Measurements from ENCODE around the gene EXOC2.

The EXOC2 gene

GRCh38 chr6:511488-512137 lies 181.3 kb downstream of the EXOC2 start:
- no peak overlapping the region for H3K4me3 ChIP-seq (ENCODE audit: low read length)
- no peak overlapping the region for H3K27ac ChIP-seq (ENCODE audit: low read length)
- H3K9ac ChIP-seq (ENCODE audit: low read depth, low read length): no peak overlapping the region
- H3K27me3 ChIP-seq (ENCODE audit: insufficient read depth, low read length): no peaks in the 10 kb centered on the region
- H3K9me3 ChIP-seq (ENCODE audit: insufficient read depth, low read depth, low read length): no peaks in the 10 kb centered on the region
- no peaks in the 10 kb centered on the region for H3K36me3 ChIP-seq (ENCODE audit: insufficient read depth, low read depth, low read length)
- peaks cover 11% of the 10 kb centered on the region; the same call in 1 of the 2 replicates for H3K4me1 ChIP-seq (ENCODE audit: insufficient read depth, low read length)

- no peak overlapping the region for H3K27ac ChIP-seq (ENCODE audit: low read length)
- peaks cover 5% of the 10 kb centered on the region; the same call in 1 of the 2 replicates for H3K36me3 ChIP-seq (ENCODE audit: insufficient read depth, low read depth, low read length)
- H3K4me1 ChIP-seq (ENCODE audit: insufficient read depth, low read length): peaks cover 8% of the 10 kb centered on the region; the same call in 1 of the 2 replicates
- H3K27me3 ChIP-seq (ENCODE audit: insufficient read depth, low read length): no peaks in the 10 kb centered on the region
- no peak overlapping the region for H3K9ac ChIP-seq (ENCODE audit: low read depth, low read length)
- no peaks in the 10 kb centered on the region for H3K9me3 ChIP-seq (ENCODE audit: insufficient read depth, low read depth, low read length)
- no peak overlapping the region for H3K4me3 ChIP-seq (ENCODE audit: low read length)
These were observed 183.3 kb downstream of the EXOC2 start for GRCh38 chr6:509676-510075.

GRCh38 chr6:508614-509013 lies 184.3 kb downstream of the EXOC2 start:
- peaks cover 7% of the 10 kb centered on the region; the same call in 1 of the 2 replicates for H3K4me1 ChIP-seq (ENCODE audit: insufficient read depth, low read length)
- H3K27ac ChIP-seq (ENCODE audit: low read length): no peak overlapping the region
- H3K9me3 ChIP-seq (ENCODE audit: insufficient read depth, low read depth, low read length): no peaks in the 10 kb centered on the region
- peaks cover 5% of the 10 kb centered on the region; the same call in 1 of the 2 replicates for H3K36me3 ChIP-seq (ENCODE audit: insufficient read depth, low read depth, low read length)
- no peaks in the 10 kb centered on the region for H3K27me3 ChIP-seq (ENCODE audit: insufficient read depth, low read length)
- H3K9ac ChIP-seq (ENCODE audit: low read depth, low read length): no peak overlapping the region
- H3K4me3 ChIP-seq (ENCODE audit: low read length): no peak overlapping the region

- Histone ChIP-seq H3K9me3 (ENCODE audit: insufficient read depth, low read depth, low read length) (no peaks in the 10 kb centered on the region), H3K36me3 (ENCODE audit: insufficient read depth, low read depth, low read length) (peaks cover 5% of the 10 kb centered on the region; the same call in 1 of the 2 replicates), H3K4me3 (ENCODE audit: low read length) (no peak overlapping the region), H3K27me3 (ENCODE audit: insufficient read depth, low read length) (no peaks in the 10 kb centered on the region), H3K4me1 (ENCODE audit: insufficient read depth, low read length) (peaks cover 7% of the 10 kb centered on the region; the same call in 1 of the 2 replicates), H3K9ac (ENCODE audit: low read depth, low read length) (no peak overlapping the region), H3K27ac (ENCODE audit: low read length) (no peak overlapping the region)
These were observed 184.9 kb downstream of the EXOC2 start for GRCh38 chr6:508006-508405.

DNA sequence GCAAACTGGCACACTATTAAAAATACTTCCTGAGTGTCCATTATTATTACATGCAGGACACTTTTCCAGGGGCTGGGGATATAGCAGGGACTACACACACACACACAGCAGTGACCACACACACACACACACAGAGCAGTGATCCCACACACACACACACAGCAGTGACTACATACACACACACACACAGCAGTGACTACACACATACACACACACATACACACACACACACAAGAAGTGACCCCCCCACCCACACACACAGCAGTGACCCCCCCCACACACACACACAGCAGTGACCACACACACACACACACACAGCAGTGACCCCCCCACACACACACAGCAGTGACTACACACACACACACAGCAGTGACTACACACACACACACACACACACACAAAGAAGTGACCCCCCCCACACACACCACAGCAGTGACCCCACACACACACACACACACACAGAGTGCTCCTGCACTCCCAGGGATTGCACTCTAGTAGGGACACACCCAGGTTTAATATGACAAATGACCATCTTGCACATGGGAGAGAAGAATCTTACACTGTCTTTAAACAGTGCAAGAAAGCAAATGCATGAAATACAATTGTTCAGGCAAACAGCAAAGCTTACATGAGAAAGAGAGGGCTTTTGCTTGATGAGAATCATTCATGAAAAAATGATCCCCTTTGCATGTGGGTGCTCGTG lies 185.9 kb downstream of the EXOC2 start:
- H3K27ac ChIP-seq (ENCODE audit: low read length): no peak overlapping the region
- no peak overlapping the region for H3K9ac ChIP-seq (ENCODE audit: low read depth, low read length)
- H3K27me3 ChIP-seq (ENCODE audit: insufficient read depth, low read length): no peaks in the 10 kb centered on the region
- H3K9me3 ChIP-seq (ENCODE audit: insufficient read depth, low read depth, low read length): no peaks in the 10 kb centered on the region
- H3K4me1 ChIP-seq (ENCODE audit: insufficient read depth, low read length): peaks cover 7% of the 10 kb centered on the region; the same call in 1 of the 2 replicates
- H3K36me3 ChIP-seq (ENCODE audit: insufficient read depth, low read depth, low read length): peaks cover 5% of the 10 kb centered on the region; the same call in 1 of the 2 replicates
- H3K4me3 ChIP-seq (ENCODE audit: low read length): no peak overlapping the region

DNA sequence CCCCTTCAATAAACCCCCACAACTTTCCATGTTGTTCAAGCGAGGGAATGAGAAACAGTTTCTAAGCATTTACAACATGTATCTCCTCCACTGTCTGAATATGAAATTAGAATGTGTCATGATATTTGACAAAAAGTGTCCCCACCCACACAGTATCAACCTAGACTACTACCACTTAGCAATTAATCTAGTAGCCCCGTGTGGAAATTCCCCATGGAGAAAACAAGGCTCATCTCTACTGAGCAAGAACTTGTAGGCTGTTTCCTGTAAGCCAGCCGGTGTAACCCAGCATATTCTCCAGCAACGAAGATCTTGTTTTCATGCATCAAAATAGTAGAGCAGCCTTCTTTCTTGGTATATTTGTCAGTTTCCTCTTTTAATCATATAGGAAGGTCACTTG lies 186.4 kb downstream of the EXOC2 start:
- H3K36me3 ChIP-seq (ENCODE audit: insufficient read depth, low read depth, low read length): peaks cover 5% of the 10 kb centered on the region; the same call in 1 of the 2 replicates
- no peak overlapping the region for H3K4me3 ChIP-seq (ENCODE audit: low read length)
- H3K9ac ChIP-seq (ENCODE audit: low read depth, low read length): no peak overlapping the region
- no peaks in the 10 kb centered on the region for H3K9me3 ChIP-seq (ENCODE audit: insufficient read depth, low read depth, low read length)
- peaks cover 7% of the 10 kb centered on the region; the same call in 1 of the 2 replicates for H3K4me1 ChIP-seq (ENCODE audit: insufficient read depth, low read length)
- no peak overlapping the region for H3K27ac ChIP-seq (ENCODE audit: low read length)
- no peaks in the 10 kb centered on the region for H3K27me3 ChIP-seq (ENCODE audit: insufficient read depth, low read length)

GRCh38 chr6:505374-505773 lies 187.6 kb downstream of the EXOC2 start:
- Histone ChIP-seq H3K4me1 (ENCODE audit: insufficient read depth, low read length) (peaks cover 7% of the 10 kb centered on the region; the same call in 1 of the 2 replicates), H3K27ac (ENCODE audit: low read length) (no peak overlapping the region), H3K9me3 (ENCODE audit: insufficient read depth, low read depth, low read length) (no peaks in the 10 kb centered on the region), H3K9ac (ENCODE audit: low read depth, low read length) (no peak overlapping the region), H3K36me3 (ENCODE audit: insufficient read depth, low read depth, low read length) (peaks cover 5% of the 10 kb centered on the region; the same call in 1 of the 2 replicates), H3K4me3 (ENCODE audit: low read length) (no peak overlapping the region), H3K27me3 (ENCODE audit: insufficient read depth, low read length) (no peaks in the 10 kb centered on the region)

- no peak overlapping the region for H3K9ac ChIP-seq (ENCODE audit: low read depth, low read length)
- H3K9me3 ChIP-seq (ENCODE audit: insufficient read depth, low read depth, low read length): no peaks in the 10 kb centered on the region
- no peak overlapping the region for H3K4me3 ChIP-seq (ENCODE audit: low read length)
- H3K4me1 ChIP-seq (ENCODE audit: insufficient read depth, low read length): peaks cover 7% of the 10 kb centered on the region; the same call in 1 of the 2 replicates
- no peaks in the 10 kb centered on the region for H3K27me3 ChIP-seq (ENCODE audit: insufficient read depth, low read length)
- H3K36me3 ChIP-seq (ENCODE audit: insufficient read depth, low read depth, low read length): peaks cover 5% of the 10 kb centered on the region; the same call in 1 of the 2 replicates
- H3K27ac ChIP-seq (ENCODE audit: low read length): no peak overlapping the region
These were observed 188.4 kb downstream of the EXOC2 start for GRCh38 chr6:504446-504980.

DNA sequence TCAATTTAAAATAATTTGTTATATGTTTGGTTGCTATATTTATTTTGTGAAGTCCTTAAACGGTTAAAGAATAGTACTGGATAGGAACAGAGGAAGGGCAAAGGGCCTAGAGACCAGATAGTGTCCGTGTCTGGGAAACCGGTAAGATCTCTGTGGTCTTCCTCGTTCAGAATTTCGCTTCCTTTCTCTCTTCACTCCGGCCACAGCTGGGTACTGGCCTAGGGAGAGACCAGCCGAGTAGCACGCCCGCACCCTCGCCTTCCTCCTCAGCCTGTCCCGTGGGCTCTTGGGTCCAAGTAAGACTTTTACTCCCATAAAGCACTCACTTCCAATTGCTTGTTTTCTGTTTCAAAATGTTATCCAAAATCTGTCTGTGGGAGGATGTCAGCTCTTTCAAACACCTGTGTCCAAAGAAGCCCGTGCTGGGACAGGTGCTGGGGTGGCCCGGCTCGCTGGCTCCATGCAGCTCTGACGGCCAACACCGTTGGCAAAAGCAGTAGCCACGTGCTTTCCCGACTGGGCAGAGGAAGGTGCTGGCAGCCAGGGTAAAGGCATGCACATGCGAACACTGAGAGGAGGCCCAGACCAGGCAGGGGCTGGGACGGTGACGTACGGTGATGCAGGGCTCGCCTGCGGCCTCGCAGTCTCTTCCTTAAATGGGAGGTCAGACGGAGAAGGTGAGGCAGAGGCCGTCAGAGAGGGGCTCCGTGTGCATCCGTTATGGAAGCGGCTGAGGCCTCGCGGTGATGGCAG lies 189.2 kb downstream of the EXOC2 start:
- no peaks in the 10 kb centered on the region for H3K9me3 ChIP-seq (ENCODE audit: insufficient read depth, low read depth, low read length)
- peaks cover 2% of the 10 kb centered on the region; the same call in 1 of the 2 replicates for H3K4me1 ChIP-seq (ENCODE audit: insufficient read depth, low read length)
- no peak overlapping the region for H3K27ac ChIP-seq (ENCODE audit: low read length)
- H3K4me3 ChIP-seq (ENCODE audit: low read length): no peak overlapping the region
- no peaks in the 10 kb centered on the region for H3K27me3 ChIP-seq (ENCODE audit: insufficient read depth, low read length)
- H3K36me3 ChIP-seq (ENCODE audit: insufficient read depth, low read depth, low read length): peaks cover 8% of the 10 kb centered on the region; the same call in 1 of the 2 replicates
- H3K9ac ChIP-seq (ENCODE audit: low read depth, low read length): no peak overlapping the region

- Histone ChIP-seq H3K9me3 (ENCODE audit: insufficient read depth, low read depth, low read length) (no peaks in the 10 kb centered on the region), H3K27me3 (ENCODE audit: insufficient read depth, low read length) (no peaks in the 10 kb centered on the region), H3K36me3 (ENCODE audit: insufficient read depth, low read depth, low read length) (peaks cover 12% of the 10 kb centered on the region; the same call in 1 of the 2 replicates), H3K9ac (ENCODE audit: low read depth, low read length) (no peak overlapping the region), H3K4me1 (ENCODE audit: insufficient read depth, low read length) (no peaks in the 10 kb centered on the region), H3K4me3 (ENCODE audit: low read length) (no peak overlapping the region), H3K27ac (ENCODE audit: low read length) (no peak overlapping the region)
These were observed 190.2 kb downstream of the EXOC2 start for GRCh38 chr6:502761-503160.

DNA sequence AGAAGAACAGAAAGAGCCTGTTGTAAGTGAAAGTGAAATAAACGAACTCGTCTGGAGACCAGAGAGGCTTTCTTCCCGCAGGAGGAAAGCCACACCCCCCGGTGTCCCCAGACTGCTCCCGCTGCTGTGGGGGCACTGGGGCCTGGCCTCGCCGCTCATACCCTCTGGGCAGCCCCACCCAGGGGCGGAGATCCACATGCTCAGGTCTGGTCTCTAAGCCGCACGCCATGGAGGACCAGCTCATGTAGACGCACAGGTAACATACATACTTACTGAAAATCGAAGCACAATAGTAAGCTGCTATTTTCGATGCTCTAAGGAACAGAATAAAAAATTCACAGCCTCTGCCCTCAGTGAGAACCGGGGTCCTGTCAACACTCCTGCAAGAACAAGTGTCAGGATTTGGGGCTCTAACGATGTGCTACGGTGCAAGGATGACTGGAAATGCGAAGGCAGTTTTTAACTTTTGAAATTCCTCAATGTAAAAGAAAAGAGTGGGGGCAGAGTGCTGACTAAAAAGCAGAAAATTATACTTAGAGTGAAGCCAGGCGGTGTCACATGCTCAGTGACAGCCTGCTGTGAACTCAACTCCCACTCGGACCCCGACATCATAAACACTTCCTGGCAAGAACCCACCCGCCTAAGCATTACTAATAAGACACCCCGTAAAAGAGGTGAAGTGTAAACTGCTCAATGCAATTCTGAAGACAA lies 190.9 kb downstream of the EXOC2 start:
- Histone ChIP-seq H3K4me1 (ENCODE audit: insufficient read depth, low read length) (no peaks in the 10 kb centered on the region), H3K36me3 (ENCODE audit: insufficient read depth, low read depth, low read length) (peaks cover 18% of the 10 kb centered on the region; the same call in 1 of the 2 replicates), H3K27ac (ENCODE audit: low read length) (no peak overlapping the region), H3K9me3 (ENCODE audit: insufficient read depth, low read depth, low read length) (no peaks in the 10 kb centered on the region), H3K4me3 (ENCODE audit: low read length) (no peak overlapping the region), H3K27me3 (ENCODE audit: insufficient read depth, low read length) (no peaks in the 10 kb centered on the region), H3K9ac (ENCODE audit: low read depth, low read length) (no peak overlapping the region)

Measured in iPS-20b (cell line).